ENCODE results near the gene PTPRS. TPM values are rescaled to one million over a fixed set of nuclear protein-coding genes. Genes with fewer than 3 reads are reported as not detected.

PTPRS gene
- total RNA-seq, 1 experiment from 2014 or later, result 93.0 TPM

DNA sequence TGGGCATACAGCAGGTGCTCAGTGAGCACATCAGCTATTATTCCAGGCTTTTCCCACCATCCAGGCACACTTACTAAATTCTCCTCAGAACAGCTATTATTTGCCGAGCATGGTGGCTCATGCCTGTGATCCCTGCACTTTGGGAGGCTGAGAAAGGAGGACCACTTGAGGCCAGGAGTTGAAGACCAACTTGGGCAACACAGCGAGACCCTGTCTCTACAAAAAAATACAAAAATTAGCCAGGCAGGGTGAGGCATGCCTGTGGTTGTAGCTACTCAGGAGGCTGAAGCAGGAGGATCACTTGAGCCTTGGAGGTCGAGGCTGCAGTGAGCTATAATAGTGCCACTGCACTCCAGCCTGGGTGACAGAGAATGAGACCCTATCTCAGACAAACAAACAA is 35.4 kb downstream of the PTPRS start:
- BruUV-seq (replicated peaks), result no TSS peak
- no peak overlapping the region for H3K4me3 Mint-ChIP-seq (ENCODE audit: low read depth, unreplicated experiment)
- TF ChIP-seq, protein P1, sequence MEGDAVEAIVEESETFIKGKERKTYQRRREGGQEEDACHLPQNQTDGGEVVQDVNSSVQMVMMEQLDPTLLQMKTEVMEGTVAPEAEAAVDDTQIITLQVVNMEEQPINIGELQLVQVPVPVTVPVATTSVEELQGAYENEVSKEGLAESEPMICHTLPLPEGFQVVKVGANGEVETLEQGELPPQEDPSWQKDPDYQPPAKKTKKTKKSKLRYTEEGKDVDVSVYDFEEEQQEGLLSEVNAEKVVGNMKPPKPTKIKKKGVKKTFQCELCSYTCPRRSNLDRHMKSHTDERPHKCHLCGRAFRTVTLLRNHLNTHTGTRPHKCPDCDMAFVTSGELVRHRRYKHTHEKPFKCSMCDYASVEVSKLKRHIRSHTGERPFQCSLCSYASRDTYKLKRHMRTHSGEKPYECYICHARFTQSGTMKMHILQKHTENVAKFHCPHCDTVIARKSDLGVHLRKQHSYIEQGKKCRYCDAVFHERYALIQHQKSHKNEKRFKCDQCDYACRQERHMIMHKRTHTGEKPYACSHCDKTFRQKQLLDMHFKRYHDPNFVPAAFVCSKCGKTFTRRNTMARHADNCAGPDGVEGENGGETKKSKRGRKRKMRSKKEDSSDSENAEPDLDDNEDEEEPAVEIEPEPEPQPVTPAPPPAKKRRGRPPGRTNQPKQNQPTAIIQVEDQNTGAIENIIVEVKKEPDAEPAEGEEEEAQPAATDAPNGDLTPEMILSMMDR (IDR thresholded peaks at IDR 0.05; ENCODE audit: unreplicated experiment), result no peak
- CTCF ChIA-PET, result no interaction called here
- no peak for DNase-seq
- intact Hi-C loops (cut with micrococcal nuclease; ENCODE audit: unreplicated experiment), result no loop called here
- H3K27ac Mint-ChIP-seq (ENCODE audit: unreplicated experiment), result no peak overlapping the region
- no peaks in the 10 kb centered on the region for H3K4me1 Mint-ChIP-seq (ENCODE audit: low read depth, unreplicated experiment)
- no peaks in the 10 kb centered on the region for H3K9me3 Mint-ChIP-seq (ENCODE audit: low read depth, unreplicated experiment)
- H3K36me3 Mint-ChIP-seq (ENCODE audit: insufficient read depth, unreplicated experiment), result peaks cover 5% of the 10 kb centered on the region
- H3K27me3 Mint-ChIP-seq (ENCODE audit: unreplicated experiment), result no peaks in the 10 kb centered on the region

DNA sequence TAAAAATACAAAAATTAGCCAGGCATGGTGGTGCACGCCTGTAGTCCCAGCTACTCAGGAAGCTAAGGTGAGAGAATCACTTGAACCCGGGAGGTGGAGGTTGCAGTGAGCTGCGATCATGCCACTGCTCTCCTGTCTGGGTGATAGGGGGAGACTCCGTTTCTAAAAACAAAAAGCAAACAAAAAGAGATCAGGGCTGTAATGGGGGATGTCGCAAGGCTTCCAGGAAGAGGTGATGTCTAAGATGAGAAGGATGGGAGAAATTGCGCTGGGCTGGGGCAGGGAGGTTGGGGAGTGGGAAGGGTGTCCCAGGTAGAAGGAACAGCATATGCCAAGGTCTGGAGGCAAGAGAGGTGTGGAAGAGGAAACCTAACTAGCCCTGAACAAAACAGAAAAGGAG is 36.1 kb downstream of the PTPRS start:
- CTCF ChIA-PET, result no interaction called here
- H3K9me3 Mint-ChIP-seq (ENCODE audit: low read depth, unreplicated experiment), result no peaks in the 10 kb centered on the region
- no peaks in the 10 kb centered on the region for H3K27me3 Mint-ChIP-seq (ENCODE audit: unreplicated experiment)
- peaks cover 2% of the 10 kb centered on the region for H3K4me1 Mint-ChIP-seq (ENCODE audit: low read depth, unreplicated experiment)
- H3K4me3 Mint-ChIP-seq (ENCODE audit: low read depth, unreplicated experiment), result no peak overlapping the region
- H3K36me3 Mint-ChIP-seq (ENCODE audit: insufficient read depth, unreplicated experiment), result peaks cover 5% of the 10 kb centered on the region
- H3K27ac Mint-ChIP-seq (ENCODE audit: unreplicated experiment), result no peak overlapping the region
- TF ChIP-seq, protein P1 (IDR thresholded peaks at IDR 0.05; ENCODE audit: unreplicated experiment), result no peak
- no peak for DNase-seq
- intact Hi-C loops (cut with micrococcal nuclease; ENCODE audit: unreplicated experiment), result no loop called here
- BruUV-seq (replicated peaks), result no TSS peak

DNA sequence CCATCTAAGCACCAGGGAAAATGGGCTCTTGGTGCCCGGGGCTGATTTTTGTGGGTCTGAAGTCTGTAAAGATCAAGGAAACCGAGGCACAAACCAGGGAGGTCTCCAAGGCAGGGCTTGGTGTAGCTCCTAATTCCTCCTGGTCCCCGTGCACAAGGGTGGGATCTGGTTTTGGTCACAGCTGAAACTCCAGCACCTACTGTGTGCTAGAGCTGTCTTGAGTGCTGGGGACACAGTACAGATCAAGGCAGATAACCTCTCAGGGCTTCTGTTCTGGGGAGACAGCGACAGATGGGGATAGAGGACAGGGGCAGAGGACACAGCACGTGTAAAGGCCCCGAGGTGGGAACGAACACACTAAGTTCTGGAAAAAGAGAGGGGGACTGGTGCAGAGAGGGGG is 37.4 kb downstream of the PTPRS start:
- no TSS peak for BruUV-seq (replicated peaks)
- Mint-ChIP-seq H3K36me3 (ENCODE audit: insufficient read depth, unreplicated experiment) (peaks cover 14% of the 10 kb centered on the region), H3K27ac (ENCODE audit: unreplicated experiment) (no peak overlapping the region), H3K4me3 (ENCODE audit: low read depth, unreplicated experiment) (no peak overlapping the region), H3K9me3 (ENCODE audit: low read depth, unreplicated experiment) (no peaks in the 10 kb centered on the region), H3K4me1 (ENCODE audit: low read depth, unreplicated experiment) (peaks cover 15% of the 10 kb centered on the region), H3K27me3 (ENCODE audit: unreplicated experiment) (no peaks in the 10 kb centered on the region)
- TF ChIP-seq, protein P1 (IDR thresholded peaks at IDR 0.05; ENCODE audit: unreplicated experiment), result no peak
- DNase-seq, result no peak
- CTCF ChIA-PET, result no interaction called here
- intact Hi-C loops (cut with micrococcal nuclease; ENCODE audit: unreplicated experiment), result no loop called here

DNA sequence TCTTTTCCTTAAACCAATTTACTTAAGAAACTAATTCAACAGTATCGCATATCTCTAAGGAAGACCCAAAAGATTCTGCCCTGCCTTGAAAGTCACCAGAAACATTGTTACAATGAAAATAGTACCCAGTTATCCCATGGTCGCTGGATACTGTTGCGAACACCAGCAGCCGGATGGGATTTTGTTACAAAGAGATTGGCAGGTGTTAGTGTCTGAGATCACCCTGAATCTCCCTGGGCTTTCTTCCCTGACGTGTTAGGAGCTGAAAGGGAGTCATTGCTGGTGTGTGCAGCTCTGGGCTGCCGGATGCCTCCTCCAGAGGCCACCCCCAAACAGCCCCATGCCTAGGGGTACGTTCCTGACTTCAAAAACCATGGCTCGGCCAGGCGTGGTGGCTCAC is 38.2 kb downstream of the PTPRS start:
- Mint-ChIP-seq H3K27ac (ENCODE audit: unreplicated experiment) (no peak overlapping the region), H3K4me1 (ENCODE audit: low read depth, unreplicated experiment) (peaks cover 23% of the 10 kb centered on the region), H3K36me3 (ENCODE audit: insufficient read depth, unreplicated experiment) (peaks cover 16% of the 10 kb centered on the region), H3K27me3 (ENCODE audit: unreplicated experiment) (no peaks in the 10 kb centered on the region), H3K4me3 (ENCODE audit: low read depth, unreplicated experiment) (no peak overlapping the region), H3K9me3 (ENCODE audit: low read depth, unreplicated experiment) (no peaks in the 10 kb centered on the region)
- BruUV-seq (replicated peaks), result no TSS peak
- intact Hi-C loops (cut with micrococcal nuclease; ENCODE audit: unreplicated experiment), result no loop called here
- TF ChIP-seq, protein P1 (IDR thresholded peaks at IDR 0.05; ENCODE audit: unreplicated experiment), result no peak
- CTCF ChIA-PET, result no interaction called here
- DNase-seq, result no peak

DNA sequence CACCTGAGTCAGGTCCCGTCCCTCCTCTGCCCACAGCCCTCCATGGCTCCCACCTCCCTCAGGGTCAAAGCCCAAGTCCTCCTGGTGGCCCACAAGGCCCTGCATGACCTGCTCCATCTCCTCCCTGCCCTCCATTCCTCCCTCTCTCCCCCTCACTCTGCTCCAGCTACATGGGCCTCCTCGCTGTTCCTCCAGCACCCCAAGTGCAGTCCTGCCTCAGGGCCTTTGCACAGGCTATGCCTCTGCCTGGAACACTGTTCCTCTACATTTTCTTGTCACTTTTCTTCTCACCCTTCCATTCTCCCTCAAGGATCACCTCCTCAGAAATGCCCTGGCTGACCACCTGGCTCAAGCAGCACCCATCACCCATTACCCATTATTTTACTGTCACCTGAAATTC is 41.5 kb downstream of the PTPRS start:
- H3K27ac Mint-ChIP-seq (ENCODE audit: unreplicated experiment), result peak overlapping the region; percentile 70
- intact Hi-C loops (cut with micrococcal nuclease; ENCODE audit: unreplicated experiment), result no loop called here
- H3K4me1 Mint-ChIP-seq (ENCODE audit: low read depth, unreplicated experiment), result peaks cover 23% of the 10 kb centered on the region
- no peak overlapping the region for H3K4me3 Mint-ChIP-seq (ENCODE audit: low read depth, unreplicated experiment)
- no peaks in the 10 kb centered on the region for H3K9me3 Mint-ChIP-seq (ENCODE audit: low read depth, unreplicated experiment)
- no peaks in the 10 kb centered on the region for H3K27me3 Mint-ChIP-seq (ENCODE audit: unreplicated experiment)
- TF ChIP-seq, protein P1 (IDR thresholded peaks at IDR 0.05; ENCODE audit: unreplicated experiment), result no peak
- CTCF ChIA-PET, result no interaction called here
- DNase-seq, result no peak
- H3K36me3 Mint-ChIP-seq (ENCODE audit: insufficient read depth, unreplicated experiment), result peaks cover 18% of the 10 kb centered on the region
- BruUV-seq (replicated peaks), result no TSS peak

Data from Calu3 (cell line).